HEK293T (cell line): Measurements from ENCODE around the gene GRIN2A.

Experiments
- ARNT ChIP-seq: fragments of 450-650 bp; IDR thresholded peaks from 2 replicates; pipeline ENCODE4 v1.6.1; 2017; ENCODE audit warnings: mild to moderate bottlenecking
- BHLHE40 ChIP-seq: fragments of 450-650 bp; IDR thresholded peaks from 2 replicates; pipeline ENCODE4 v1.6.1; 2016; ENCODE audit warnings: mild to moderate bottlenecking, moderate library complexity, borderline replicate concordance
- CTBP1 ChIP-seq: fragments of 450-650 bp; IDR thresholded peaks from 2 replicates; pipeline ENCODE4 v1.6.1; 2016; ENCODE audit warnings: borderline replicate concordance
- FOXK2 ChIP-seq: fragments of 450-650 bp; IDR thresholded peaks from 2 replicates; pipeline ENCODE4 v1.6.1; 2016; ENCODE audit warnings: mild to moderate bottlenecking
- FOXM1 ChIP-seq: fragments of 450-650 bp; IDR thresholded peaks from 2 replicates; pipeline ENCODE4 v1.6.1; 2017; ENCODE audit warnings: mild to moderate bottlenecking, borderline replicate concordance
- SP1 ChIP-seq: fragments of 450-650 bp; IDR thresholded peaks from 2 replicates; pipeline ENCODE4 v1.6.1; 2017
- TARDBP ChIP-seq: fragments of 450-650 bp; IDR thresholded peaks from 2 replicates; pipeline ENCODE4 v1.6.1; 2016
- ZNF384 ChIP-seq: fragments of 450-650 bp; IDR thresholded peaks from 2 replicates; pipeline ENCODE4 v1.6.1; 2016
- TF ChIP-seq, protein P1 (sequence below): fragments of 450-650 bp; IDR thresholded peaks from 2 replicates; pipeline ENCODE4 v1.6.1; 2016

- TF ChIP-seq SP1 (no peak), BHLHE40 (no peak), ARNT (no peak), ZNF384 (no peak), TARDBP (no peak), FOXK2 (no peak), CTBP1 (no peak), FOXM1 (no peak)
- TF ChIP-seq, protein P1, sequence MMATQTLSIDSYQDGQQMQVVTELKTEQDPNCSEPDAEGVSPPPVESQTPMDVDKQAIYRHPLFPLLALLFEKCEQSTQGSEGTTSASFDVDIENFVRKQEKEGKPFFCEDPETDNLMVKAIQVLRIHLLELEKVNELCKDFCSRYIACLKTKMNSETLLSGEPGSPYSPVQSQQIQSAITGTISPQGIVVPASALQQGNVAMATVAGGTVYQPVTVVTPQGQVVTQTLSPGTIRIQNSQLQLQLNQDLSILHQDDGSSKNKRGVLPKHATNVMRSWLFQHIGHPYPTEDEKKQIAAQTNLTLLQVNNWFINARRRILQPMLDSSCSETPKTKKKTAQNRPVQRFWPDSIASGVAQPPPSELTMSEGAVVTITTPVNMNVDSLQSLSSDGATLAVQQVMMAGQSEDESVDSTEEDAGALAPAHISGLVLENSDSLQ, result no peak
Observed at GRCh38 chr16:9976601-9977000, 205.6 kb downstream of the GRIN2A start.
